Breast epithelium (tissue), 4 donors: ENCODE measurements around the gene NAA15. TPM values are rescaled to one million over a fixed set of nuclear protein-coding genes. Genes with fewer than 3 reads are reported as not detected.

Experiments used
- DNase-seq, 2 donors: peaks; one replicate each; pipeline ENCODE4 v3.0.0-alpha.2; 2019; ENCODE audit warnings: low spot score in 2 of 2
- H3K27ac ChIP-seq, 2 donors: fragments of 200-600 bp; sonication (generic) in 1 of 2; one replicate each; pipeline ENCODE4 v1.5.1; 2016 to 2019; ENCODE audit warnings: mild to moderate bottlenecking in 1 of 2
- H3K27me3 ChIP-seq, 2 donors: fragments of 200-600 bp; sonication (generic) in 1 of 2; one replicate each; pipeline versions ENCODE4 v1.5.1 to v1.6.0; 2017 to 2019; ENCODE audit warnings: control low read depth in 1 of 2, mild to moderate bottlenecking in 1 of 2
- H3K36me3 ChIP-seq: fragments of 200-600 bp; one replicate; pipeline ENCODE4 v1.5.1; 2019
- H3K4me1 ChIP-seq, 2 donors: fragments of 200-600 bp; sonication (generic); one replicate each; pipeline ENCODE4 v1.5.1; 2016 to 2019; ENCODE audit warnings: control low read depth in 1 of 2
- H3K4me3 ChIP-seq, 3 donors: fragments of 200-600 bp; sonication (generic); 1 replicate in 2 of 3; 2 replicates in 1 of 3; pipeline ENCODE4 v1.5.1; 2016 to 2019; ENCODE audit warnings: mild to moderate bottlenecking in 3 of 3, moderate library complexity in 2 of 3
- H3K9me3 ChIP-seq, 2 donors: fragments of 200-600 bp; sonication (generic) in 1 of 2; one replicate each; pipeline ENCODE4 v1.5.1; 2016 to 2019; ENCODE audit warnings: control low read depth in 1 of 2
- CTCF ChIP-seq, 3 donors: fragments of 450-650 bp; IDR thresholded peaks; one replicate each; pipeline ENCODE4 v1.5.1; 2016 to 2017; ENCODE audit warnings: antibody characterized with exemption in 3 of 3, mild to moderate bottlenecking in 3 of 3, moderate library complexity in 3 of 3
- POLR2A ChIP-seq: fragments of 450-650 bp; IDR thresholded peaks from one replicate; pipeline ENCODE4 v1.6.1; 2016; ENCODE audit warnings: antibody characterized with exemption, mild to moderate bottlenecking, moderate library complexity
- POLR2AphosphoS5 ChIP-seq, 3 donors: sonication (generic); formaldehyde crosslinking; IDR thresholded peaks; one replicate each; pipeline ENCODE4 v1.6.1; 2017; ENCODE audit warnings: antibody characterized with exemption in 3 of 3
- intact Hi-C: fragments of 100-400 bp; cut with DNase I; formaldehyde crosslinking; loops from one replicate; pipeline ENCODE4 v1.15.1; 2023; ENCODE audit warnings: low total_unique reads
- total RNA-seq, 3 donors: library from RNA; depleted of rRNA; stranded (reverse); fragments of >200 nt; gene quantifications; one replicate each; pipeline ENCODE4 v1.1.0, GENCODE V29; 2016

The NAA15 gene
- total RNA-seq, 3 donors from 2014 or later, result 28.5 to 49.9 (median 34.1) TPM

- H3K9me3 ChIP-seq, result peaks cover 0 to 5% of the 10 kb centered on the region in 2 donors
- TF ChIP-seq POLR2A (no peak), POLR2AphosphoS5 (IDR thresholded peaks at IDR 0.05) (no peak), CTCF (IDR thresholded peaks at IDR 0.05) (no peak)
- no peak for DNase-seq
- peak overlapping the region in 1 of 2 donors; percentile 30 for H3K27ac ChIP-seq
- no peaks in the 10 kb centered on the region for H3K27me3 ChIP-seq
- H3K4me1 ChIP-seq, result peaks cover 0 to 6% of the 10 kb centered on the region in 2 donors
- no peak overlapping the region for H3K4me3 ChIP-seq
- intact Hi-C loops, result no loop called here
- no peaks in the 10 kb centered on the region for H3K36me3 ChIP-seq
Observed at GRCh38 chr4:139324620-139325019, 23.3 kb downstream of the NAA15 start.

DNA sequence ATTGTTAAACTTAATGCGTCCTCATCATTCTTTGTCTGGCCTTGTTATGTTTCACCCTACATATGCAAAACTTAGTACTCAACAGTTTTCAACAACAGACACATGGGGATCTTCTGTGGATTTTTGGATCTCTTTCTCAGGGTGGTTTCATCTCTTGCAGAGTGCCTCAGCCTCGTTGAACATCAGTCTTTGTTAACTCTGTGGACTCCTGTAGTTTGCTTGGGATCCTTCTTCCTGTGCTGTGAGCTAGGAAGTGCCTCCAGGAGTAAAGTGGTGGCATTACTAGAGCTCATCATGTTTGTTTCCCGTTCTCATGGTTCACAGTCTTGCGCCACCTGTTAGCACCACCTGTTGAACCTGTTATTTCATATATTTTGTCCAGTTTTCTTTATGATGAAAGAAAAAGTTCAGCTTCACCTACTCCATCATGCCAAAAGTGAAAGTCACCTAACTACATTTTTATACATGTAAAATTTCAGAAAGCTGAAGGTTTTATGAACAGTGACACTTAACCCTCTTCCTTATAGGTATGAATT is 28.4 kb downstream of the NAA15 start:
- H3K27me3 ChIP-seq, result no peaks in the 10 kb centered on the region

GRCh38 chr4:139330283-139330682 is 29.0 kb downstream of the NAA15 start:
- no peaks in the 10 kb centered on the region for H3K27me3 ChIP-seq
- TF ChIP-seq CTCF (IDR thresholded peaks at IDR 0.05), result no peak
- TF ChIP-seq POLR2AphosphoS5 (IDR thresholded peaks at IDR 0.05), result no peak
- no peak for TF ChIP-seq POLR2A
- H3K4me1 ChIP-seq, result no peaks in the 10 kb centered on the region
- intact Hi-C loops, result no loop called here
- H3K4me3 ChIP-seq, result no peak overlapping the region
- no peak overlapping the region for H3K27ac ChIP-seq
- H3K36me3 ChIP-seq, result no peaks in the 10 kb centered on the region
- DNase-seq, result no peak
- H3K9me3 ChIP-seq, result peaks cover 0 to 5% of the 10 kb centered on the region in 2 donors

More for the DNA sequence above, 28.4 kb downstream of the NAA15 start:
- Histone ChIP-seq H3K4me3 (no peak overlapping the region), H3K27ac (no peak overlapping the region), H3K4me1 (peaks cover 0 to under 1% of the 10 kb centered on the region in 2 donors), H3K36me3 (no peaks in the 10 kb centered on the region), H3K9me3 (peaks cover 0 to 5% of the 10 kb centered on the region in 2 donors)
- TF ChIP-seq POLR2A (no peak), CTCF (IDR thresholded peaks at IDR 0.05) (no peak), POLR2AphosphoS5 (IDR thresholded peaks at IDR 0.05) (no peak)
- DNase-seq, result no peak
- intact Hi-C loops, result no loop called here

GRCh38 chr4:139331185-139331584 is 29.9 kb downstream of the NAA15 start:
- Histone ChIP-seq H3K27ac (no peak overlapping the region), H3K36me3 (no peaks in the 10 kb centered on the region), H3K9me3 (peaks cover 0 to 5% of the 10 kb centered on the region in 2 donors), H3K4me3 (no peak overlapping the region), H3K27me3 (no peaks in the 10 kb centered on the region), H3K4me1 (no peaks in the 10 kb centered on the region)
- intact Hi-C loops, result no loop called here
- TF ChIP-seq POLR2AphosphoS5 (IDR thresholded peaks at IDR 0.05) (no peak), CTCF (IDR thresholded peaks at IDR 0.05) (no peak), POLR2A (no peak)
- no peak for DNase-seq

DNA sequence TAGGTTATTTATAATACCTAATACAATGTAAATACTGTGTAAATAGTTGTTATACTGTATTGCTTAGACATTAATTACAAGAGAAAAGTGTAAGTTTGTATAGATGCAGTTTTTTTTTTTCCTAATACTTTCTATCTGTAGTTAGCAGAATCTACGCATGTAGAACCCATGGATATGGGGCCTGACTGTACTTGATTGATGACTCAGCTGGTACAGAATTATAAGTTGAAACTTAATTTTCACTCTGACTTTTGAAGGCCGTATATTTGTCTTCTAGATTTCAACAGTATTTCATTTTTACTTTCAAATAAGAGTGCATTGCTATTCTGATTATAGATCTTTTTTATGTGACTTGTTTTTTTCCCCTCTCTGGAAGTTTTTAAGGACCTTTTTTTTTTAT is 31.7 kb downstream of the NAA15 start:
- Histone ChIP-seq H3K36me3 (no peaks in the 10 kb centered on the region), H3K4me1 (no peaks in the 10 kb centered on the region), H3K27ac (no peak overlapping the region), H3K9me3 (peaks cover 0 to 5% of the 10 kb centered on the region in 2 donors), H3K27me3 (no peaks in the 10 kb centered on the region), H3K4me3 (no peak overlapping the region)
- TF ChIP-seq CTCF (IDR thresholded peaks at IDR 0.05) (no peak), POLR2A (no peak)
- DNase-seq, result no peak
- intact Hi-C loops, result no loop called here
